ENCODE results near the gene SLC44A3.

The SLC44A3 gene

DNA sequence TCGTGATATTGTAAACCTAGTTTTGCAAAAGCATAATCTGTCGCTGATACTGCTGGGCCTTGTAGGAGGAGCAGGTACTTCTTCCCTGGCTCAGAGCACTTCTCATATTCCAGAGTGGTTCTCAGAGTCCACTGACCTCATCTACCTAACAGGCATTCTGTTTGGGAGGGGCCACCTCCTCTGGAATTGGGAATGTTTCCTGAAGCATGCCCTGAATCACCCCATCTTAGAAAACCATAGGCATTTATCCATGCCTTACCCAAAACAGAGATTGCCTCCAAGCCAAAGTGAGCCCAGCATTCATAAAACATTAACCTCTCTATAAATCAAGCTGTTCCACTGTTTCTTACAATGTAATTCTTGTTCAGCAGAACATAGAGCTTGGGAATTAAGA is 35.1 kb downstream of the SLC44A3 start:
- Histone ChIP-seq H3K79me2 (ENCODE audit: low read length) (no peaks in the 10 kb centered on the region), H3K9me2 (replicated peaks; ENCODE audit: insufficient read depth, low read length) (no peaks in the 10 kb centered on the region), H3F3A (ENCODE audit: insufficient read depth, low read length) (no peaks in the 10 kb centered on the region), H3K4me2 (ENCODE audit: low read depth, low read length) (no peak overlapping the region), H3K9me3 (replicated peaks; ENCODE audit: insufficient read depth, low read length) (no peaks in the 10 kb centered on the region), H3K27me3 (replicated peaks; ENCODE audit: insufficient read depth, low read length) (no peaks in the 10 kb centered on the region), H3K4me3 (ENCODE audit: low read length) (no peak overlapping the region), H4K20me1 (ENCODE audit: insufficient read depth, low read length) (no peaks in the 10 kb centered on the region), H3K4me1 (ENCODE audit: low read length) (no peaks in the 10 kb centered on the region), H3K27ac (ENCODE audit: low read length) (no peak overlapping the region), H2AFZ (ENCODE audit: low read length) (no peak overlapping the region), H3K9ac (ENCODE audit: low read length) (no peak overlapping the region), H3K36me3 (replicated peaks; ENCODE audit: insufficient read depth, low read length) (no peaks in the 10 kb centered on the region)
- no peak for TF ChIP-seq EZH2 (optimal IDR thresholded peaks at IDR 0.05; ENCODE audit: low read depth, low read length)
- TF ChIP-seq EZH2phosphoT487 (IDR thresholded peaks at IDR 0.05; ENCODE audit: low read length): no peak
- TF ChIP-seq, protein P1, sequence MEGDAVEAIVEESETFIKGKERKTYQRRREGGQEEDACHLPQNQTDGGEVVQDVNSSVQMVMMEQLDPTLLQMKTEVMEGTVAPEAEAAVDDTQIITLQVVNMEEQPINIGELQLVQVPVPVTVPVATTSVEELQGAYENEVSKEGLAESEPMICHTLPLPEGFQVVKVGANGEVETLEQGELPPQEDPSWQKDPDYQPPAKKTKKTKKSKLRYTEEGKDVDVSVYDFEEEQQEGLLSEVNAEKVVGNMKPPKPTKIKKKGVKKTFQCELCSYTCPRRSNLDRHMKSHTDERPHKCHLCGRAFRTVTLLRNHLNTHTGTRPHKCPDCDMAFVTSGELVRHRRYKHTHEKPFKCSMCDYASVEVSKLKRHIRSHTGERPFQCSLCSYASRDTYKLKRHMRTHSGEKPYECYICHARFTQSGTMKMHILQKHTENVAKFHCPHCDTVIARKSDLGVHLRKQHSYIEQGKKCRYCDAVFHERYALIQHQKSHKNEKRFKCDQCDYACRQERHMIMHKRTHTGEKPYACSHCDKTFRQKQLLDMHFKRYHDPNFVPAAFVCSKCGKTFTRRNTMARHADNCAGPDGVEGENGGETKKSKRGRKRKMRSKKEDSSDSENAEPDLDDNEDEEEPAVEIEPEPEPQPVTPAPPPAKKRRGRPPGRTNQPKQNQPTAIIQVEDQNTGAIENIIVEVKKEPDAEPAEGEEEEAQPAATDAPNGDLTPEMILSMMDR (IDR thresholded peaks at IDR 0.05; ENCODE audit: low read length): no peak
- DNase-seq: no peak

DNA sequence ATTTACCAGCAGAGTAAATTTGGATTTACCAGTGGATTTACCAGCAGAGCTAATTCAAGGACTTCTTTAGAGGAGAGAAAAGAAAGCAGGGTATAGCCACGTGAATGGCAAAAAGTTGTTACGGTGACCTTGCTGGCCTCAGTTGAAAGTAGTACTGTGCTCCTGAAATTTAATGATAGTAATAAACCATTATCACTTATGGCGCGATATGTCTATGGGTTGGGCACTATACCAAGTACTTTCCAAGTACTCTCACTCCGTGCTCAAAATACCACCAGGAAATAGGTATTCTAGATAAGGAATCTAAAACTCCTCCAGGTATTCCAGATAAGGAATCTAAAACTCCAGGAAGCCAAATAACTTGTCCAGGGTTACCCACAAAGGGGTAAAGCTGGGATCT is 35.8 kb downstream of the SLC44A3 start:
- no peak for TF ChIP-seq EZH2 (optimal IDR thresholded peaks at IDR 0.05; ENCODE audit: low read depth, low read length)
- TF ChIP-seq, protein P1 (IDR thresholded peaks at IDR 0.05; ENCODE audit: low read length): no peak
- no peak for TF ChIP-seq EZH2phosphoT487 (IDR thresholded peaks at IDR 0.05; ENCODE audit: low read length)
- no peaks in the 10 kb centered on the region for H3K36me3 ChIP-seq (replicated peaks; ENCODE audit: insufficient read depth, low read length)

DNA sequence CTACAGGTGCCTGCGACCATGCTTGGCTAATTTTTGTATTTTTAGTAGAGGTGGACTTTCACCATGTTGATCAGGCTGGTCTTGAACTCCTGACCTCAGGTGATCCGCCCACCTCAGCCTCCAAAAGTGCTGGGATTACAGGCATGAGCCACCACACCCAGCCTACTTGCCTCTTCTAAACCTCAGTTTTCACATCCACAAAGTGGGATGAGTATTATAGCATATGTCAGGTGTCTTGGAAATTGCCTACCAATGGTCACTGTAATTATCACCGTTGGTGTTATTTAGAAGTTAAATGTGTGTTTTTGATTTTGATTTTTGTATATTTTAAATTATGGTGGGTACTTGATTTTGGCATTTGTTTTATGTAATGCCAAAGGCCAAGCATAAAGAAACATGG is 36.7 kb downstream of the SLC44A3 start:
- no peaks in the 10 kb centered on the region for H3K4me1 ChIP-seq (ENCODE audit: low read length)
- no peaks in the 10 kb centered on the region for H3K27me3 ChIP-seq (replicated peaks; ENCODE audit: insufficient read depth, low read length)
- no peak for DNase-seq
- no peaks in the 10 kb centered on the region for H3K9me3 ChIP-seq (replicated peaks; ENCODE audit: insufficient read depth, low read length)
- H3K9me2 ChIP-seq (replicated peaks; ENCODE audit: insufficient read depth, low read length): no peaks in the 10 kb centered on the region
- H4K20me1 ChIP-seq (ENCODE audit: insufficient read depth, low read length): no peaks in the 10 kb centered on the region
- no peak overlapping the region for H2AFZ ChIP-seq (ENCODE audit: low read length)
- H3K4me2 ChIP-seq (ENCODE audit: low read depth, low read length): no peak overlapping the region
- H3K79me2 ChIP-seq (ENCODE audit: low read length): no peaks in the 10 kb centered on the region
- no peak overlapping the region for H3K9ac ChIP-seq (ENCODE audit: low read length)
- no peaks in the 10 kb centered on the region for H3K36me3 ChIP-seq (replicated peaks; ENCODE audit: insufficient read depth, low read length)
- TF ChIP-seq EZH2 (optimal IDR thresholded peaks at IDR 0.05; ENCODE audit: low read depth, low read length) (no peak), EZH2phosphoT487 (IDR thresholded peaks at IDR 0.05; ENCODE audit: low read length) (no peak)
- TF ChIP-seq, protein P1 (IDR thresholded peaks at IDR 0.05; ENCODE audit: low read length): no peak
- H3K4me3 ChIP-seq (ENCODE audit: low read length): no peak overlapping the region
- H3F3A ChIP-seq (ENCODE audit: insufficient read depth, low read length): no peaks in the 10 kb centered on the region
- no peak overlapping the region for H3K27ac ChIP-seq (ENCODE audit: low read length)

More for the DNA sequence above, 35.8 kb downstream of the SLC44A3 start:
- Histone ChIP-seq H3K4me3 (ENCODE audit: low read length) (no peak overlapping the region), H2AFZ (ENCODE audit: low read length) (no peak overlapping the region), H3K4me1 (ENCODE audit: low read length) (no peaks in the 10 kb centered on the region), H3K79me2 (ENCODE audit: low read length) (no peaks in the 10 kb centered on the region), H3K9me3 (replicated peaks; ENCODE audit: insufficient read depth, low read length) (no peaks in the 10 kb centered on the region), H3K4me2 (ENCODE audit: low read depth, low read length) (no peak overlapping the region), H4K20me1 (ENCODE audit: insufficient read depth, low read length) (no peaks in the 10 kb centered on the region), H3K9me2 (replicated peaks; ENCODE audit: insufficient read depth, low read length) (no peaks in the 10 kb centered on the region), H3K27me3 (replicated peaks; ENCODE audit: insufficient read depth, low read length) (no peaks in the 10 kb centered on the region), H3K27ac (ENCODE audit: low read length) (no peak overlapping the region), H3K9ac (ENCODE audit: low read length) (no peak overlapping the region), H3F3A (ENCODE audit: insufficient read depth, low read length) (no peaks in the 10 kb centered on the region)
- no peak for DNase-seq
